HG03135 (cell line): Measurements from ENCODE around the gene GCSAM.

Experiments
- ATAC-seq: cut with Tn5 transposase; IDR thresholded peaks from one replicate; pipeline ENCODE4 v1.9.1; 2021; ENCODE audit warnings: mild to moderate bottlenecking, moderate library complexity; ENCODE audit not compliant: unreplicated experiment

Gene GCSAM

DNA sequence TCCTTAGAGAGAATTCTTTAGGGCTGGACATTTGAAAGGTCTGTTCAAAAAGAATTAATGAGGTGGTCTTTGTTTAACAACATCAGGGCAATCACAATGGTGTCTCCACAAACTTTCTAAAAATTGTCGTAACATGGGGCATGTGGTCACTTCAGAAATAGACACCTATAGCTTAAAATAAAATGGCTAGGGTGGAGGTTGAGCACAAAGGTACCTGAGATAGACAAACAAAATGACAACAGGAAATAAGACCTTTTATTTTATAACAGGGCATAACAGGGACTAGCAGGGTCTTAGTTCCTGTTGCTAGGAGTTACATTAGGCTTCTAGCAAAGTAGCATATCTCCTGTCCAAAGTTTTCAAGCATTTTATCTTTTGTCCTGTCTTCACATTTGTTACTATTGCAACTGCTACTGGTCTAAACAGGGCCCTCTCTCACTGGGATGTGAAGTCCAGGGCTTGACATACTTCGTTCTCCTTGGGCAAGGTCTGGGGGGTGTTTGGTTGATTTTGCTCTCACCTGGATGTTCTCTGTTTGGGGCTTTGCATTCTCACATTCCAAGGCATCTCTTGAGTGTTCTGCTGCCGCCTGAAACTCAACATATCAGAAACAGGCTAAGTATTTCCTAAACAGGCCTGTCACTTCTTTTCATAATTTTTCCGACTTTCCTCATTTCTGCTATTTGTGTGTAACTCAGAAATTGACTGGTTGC is 3.0 kb downstream of the GCSAM start:
- ATAC-seq, result no peak

DNA sequence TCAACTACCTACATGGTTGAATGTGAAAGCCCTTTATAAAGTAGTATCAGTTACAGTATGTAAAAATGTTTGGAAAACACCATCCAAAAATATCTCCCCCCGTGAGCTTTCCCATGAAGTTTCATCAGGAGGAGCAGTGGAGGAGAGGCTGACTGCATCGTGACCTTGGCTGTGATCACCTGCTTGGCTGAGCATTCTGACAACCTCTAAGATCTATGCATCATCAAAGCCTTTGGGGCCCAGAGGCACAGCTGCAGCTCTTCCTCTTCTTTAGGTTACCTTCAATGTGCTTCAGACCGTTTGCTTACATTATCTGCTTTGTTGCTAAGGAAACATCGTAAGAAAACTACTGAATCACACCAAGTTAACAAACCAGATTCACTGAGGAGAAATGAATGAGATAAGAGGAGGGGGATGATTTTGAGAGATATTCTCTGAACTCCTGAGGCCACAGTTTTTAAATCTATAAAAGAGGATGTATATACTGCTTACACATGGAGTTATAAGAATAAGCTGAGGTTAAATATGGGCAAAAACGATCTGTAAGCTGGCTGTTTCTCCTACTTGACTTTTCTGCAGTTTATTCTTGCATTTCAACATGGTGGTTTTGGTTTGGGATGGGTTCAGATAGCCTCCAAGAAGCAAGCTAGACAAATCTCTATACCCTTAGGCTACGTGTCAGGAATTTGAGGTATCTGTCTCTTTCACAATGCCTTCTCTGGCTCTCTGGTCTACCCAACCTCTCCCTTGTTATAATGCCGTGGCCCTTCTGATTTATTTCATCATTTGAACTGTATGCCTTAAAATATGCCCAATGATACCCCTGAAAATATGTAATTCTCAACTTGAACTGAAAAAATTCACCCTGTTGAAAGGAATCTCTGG is 4.0 kb downstream of the GCSAM start:
- peak; percentile 66 for ATAC-seq

DNA sequence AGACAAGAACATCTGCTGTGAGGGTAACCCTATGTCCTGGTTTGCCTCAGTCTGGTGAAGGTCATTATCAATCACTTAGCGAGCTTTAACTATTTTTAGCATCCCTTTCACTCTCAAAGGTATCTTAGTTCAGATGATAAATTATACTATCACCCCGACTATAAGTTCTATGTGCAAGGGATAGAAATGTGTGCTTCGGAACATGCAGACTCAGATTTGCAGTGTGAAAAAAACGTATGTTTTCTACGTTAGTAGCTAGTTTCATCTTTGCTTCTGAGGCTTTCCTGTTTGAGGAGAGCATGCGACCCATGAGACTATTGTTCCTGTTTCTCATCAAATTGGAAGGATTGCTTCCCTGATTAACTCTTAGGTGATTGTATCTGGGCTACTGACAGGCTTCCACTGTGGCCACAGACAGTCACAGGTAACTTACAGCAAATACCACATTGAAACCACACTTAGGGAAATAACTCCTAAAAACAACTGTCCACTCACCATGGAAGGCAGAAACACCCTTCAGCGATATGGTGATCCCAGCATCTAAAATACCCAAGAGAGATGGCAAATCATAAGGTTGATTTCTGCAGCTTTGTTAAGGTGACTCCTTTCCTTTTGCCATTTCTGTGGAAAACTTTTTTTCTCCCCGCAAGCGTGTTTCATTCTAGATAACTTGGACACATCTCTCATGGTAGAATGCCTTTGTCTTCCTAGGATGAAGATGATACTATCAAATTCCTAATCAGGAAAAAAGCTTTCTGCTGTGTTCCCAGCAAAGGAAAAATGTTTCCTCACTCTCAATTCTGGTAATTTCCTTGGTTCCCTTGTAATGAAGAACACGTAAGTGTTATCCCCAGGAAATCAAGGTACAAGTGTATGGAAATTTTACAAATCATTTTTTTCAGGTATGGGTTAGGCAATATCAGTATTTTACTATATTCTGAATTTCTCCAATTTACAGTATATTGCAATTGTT is 5.2 kb downstream of the GCSAM start:
- ATAC-seq, result no peak

DNA sequence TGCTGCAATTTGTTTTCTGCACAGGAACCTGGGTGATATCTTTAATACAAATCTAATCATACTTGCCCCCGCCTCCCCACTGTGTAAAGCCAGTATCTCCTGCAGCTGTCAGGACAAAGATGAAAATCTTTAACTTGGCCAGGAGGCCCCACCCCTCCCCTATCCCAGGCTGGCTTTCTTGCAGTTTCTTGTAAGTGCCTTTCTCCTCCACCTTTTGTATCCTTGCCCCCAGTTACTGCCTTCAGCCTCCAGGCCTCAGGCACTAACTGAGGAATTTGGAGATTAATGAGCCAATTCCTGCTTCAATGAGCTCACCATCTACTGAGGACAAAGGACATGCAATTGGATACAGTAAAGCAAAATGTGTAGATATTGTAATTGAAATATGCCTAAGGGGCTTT is 6.5 kb downstream of the GCSAM start:
- no peak for ATAC-seq

DNA sequence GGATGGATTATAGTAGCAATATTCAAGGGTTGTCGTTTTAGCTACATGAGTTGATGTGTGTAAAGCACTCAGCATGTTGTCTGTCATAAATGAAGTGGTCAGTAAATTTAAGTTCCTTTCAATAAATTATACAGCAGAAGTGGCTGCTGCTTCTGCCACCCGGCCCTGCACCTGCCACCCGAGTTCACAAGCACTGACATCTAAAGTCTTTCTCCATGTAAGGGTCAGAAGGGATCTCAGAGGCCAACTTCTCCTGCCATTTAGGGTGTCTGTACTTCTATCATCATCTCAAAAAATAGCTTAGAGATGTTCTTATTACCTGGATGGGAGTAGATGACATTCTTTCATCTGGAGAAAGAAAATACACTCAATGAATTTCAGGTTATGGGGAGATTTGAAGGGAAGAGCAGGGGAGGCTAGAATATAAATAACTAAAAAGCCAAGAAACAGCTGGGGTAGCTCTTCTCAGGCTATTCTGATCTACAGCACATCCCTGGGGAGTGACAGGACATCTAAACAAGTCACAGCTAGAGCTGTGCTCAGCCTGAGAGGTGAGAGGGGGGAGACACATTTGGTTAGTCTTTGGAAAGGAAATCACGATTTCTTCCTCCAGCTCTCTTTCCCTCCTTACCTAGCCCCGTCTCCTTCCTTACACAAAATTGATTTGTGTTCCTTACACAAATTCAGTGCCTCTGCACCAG is 8.0 kb downstream of the GCSAM start:
- ATAC-seq, result no peak

DNA sequence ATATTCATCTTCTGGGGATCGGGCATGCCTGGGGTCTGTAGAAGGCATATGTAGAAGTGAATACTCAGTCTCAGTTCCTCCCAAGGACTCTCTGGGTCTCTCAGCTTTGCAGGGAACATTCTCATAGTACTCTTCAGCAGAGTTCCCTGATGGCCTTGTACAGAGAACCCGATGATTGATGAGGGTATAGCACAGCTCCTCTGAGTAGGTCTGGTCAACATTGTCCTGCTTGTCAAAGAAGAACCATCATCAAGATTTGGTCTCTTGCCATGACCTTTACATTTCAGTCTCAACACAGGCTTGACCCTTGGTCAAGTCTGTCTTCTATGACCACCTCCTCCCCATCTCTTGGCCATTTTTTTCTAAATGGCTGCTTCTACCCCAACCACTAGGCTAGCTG is 9.5 kb downstream of the GCSAM start:
- no peak for ATAC-seq

DNA sequence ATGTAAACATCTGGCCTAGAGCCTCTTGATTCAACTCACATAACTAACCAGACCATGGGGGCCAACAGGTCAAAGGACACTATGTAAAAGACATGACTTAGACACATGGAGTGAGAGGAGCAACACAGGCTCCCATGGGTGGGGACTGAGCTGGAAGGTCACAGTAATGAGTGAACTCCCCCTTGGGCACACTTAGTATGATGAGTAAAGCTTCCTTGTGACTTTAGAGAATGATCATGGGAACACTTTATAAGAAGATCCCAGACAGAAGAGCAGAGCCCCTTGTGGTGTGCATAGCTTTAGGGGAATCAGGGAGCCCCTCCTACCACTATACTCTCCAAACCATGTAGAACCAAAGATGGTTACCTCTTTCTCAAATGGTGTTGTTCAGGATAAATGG is 10.2 kb downstream of the GCSAM start:
- ATAC-seq, result no peak

DNA sequence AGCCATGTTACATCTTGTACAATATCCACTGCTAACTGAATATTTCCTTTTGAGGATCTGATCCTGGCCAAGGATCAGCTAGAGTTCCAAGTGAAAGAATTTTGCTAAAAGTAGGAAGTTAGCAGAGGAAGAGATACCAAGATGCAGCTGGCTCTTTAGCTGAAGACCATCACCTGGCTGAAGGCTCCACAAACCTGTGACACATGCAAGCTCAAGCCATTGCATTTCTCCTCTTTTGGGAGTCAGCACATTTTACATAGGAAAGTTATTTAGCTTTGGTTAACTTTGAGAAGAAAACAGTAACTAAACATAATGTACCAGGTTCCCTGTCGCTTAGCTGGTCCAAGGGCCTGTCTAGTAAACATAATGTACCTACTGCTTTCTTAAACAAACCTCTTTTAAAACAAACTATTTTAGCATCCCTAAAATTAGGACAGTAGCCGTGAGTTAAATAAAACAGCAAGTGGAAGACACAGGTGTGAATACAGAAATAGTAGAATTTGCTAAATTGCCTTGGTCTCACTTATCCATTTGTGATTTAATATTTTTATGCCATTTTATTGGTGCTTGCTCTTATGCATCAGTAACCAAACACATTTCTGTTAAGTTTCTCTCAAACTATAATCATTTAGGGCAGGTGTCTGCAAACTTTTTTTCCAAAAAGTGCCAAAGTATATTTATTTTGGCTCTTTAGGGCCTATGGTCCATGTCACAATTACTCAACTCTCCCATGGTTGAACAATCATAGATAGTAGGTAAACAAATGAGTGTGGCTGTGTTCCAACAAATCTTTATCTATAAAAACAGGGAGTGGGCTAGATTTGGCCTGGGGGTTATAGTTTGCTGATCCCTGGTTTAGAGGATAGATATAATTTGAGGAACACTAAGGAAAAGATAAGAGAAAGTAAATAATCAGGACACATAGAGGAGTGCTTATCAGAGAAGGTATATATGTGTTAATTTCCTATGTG is 11.2 kb downstream of the GCSAM start:
- no peak for ATAC-seq

DNA sequence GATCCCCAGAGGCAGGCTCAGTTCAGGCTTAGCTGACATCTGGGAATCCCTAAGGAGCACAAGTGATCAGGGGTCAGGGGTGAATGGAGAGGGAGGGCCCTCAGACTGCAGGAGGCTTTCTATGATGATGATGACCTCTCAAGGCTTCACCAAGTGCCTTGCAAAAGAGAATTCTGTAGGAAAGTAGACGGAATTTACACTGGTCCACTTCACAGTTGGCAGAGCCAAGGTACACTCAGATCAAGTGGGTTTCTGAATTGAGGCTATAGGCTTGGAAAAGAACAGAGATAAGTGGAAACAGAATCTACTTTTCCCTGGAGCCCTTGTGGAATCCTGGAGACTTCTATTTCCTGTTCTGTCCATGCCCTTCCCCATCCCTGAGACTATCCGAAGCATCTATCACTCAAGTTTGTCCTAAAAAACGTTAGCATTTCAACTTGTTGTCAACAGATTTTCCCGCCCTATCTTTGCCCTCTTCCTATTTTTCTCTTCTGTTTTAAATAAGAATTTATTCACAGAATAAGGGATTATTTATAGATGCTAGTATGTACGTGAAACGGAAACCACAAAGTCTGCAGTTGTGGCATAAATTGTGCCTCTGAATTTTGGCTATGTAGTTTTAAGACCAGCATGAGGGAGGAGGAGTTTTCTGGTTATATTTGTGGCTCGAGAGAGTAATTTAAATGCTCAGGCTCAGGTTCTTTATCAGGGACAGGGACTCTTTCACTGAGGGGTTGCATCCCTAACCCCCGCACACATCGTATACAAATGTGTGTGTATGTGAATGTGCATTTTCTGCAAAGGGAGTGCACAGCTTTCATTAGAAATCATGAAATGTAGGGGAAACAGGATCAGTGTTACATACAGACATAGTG is 12.8 kb downstream of the GCSAM start:
- no peak for ATAC-seq

DNA sequence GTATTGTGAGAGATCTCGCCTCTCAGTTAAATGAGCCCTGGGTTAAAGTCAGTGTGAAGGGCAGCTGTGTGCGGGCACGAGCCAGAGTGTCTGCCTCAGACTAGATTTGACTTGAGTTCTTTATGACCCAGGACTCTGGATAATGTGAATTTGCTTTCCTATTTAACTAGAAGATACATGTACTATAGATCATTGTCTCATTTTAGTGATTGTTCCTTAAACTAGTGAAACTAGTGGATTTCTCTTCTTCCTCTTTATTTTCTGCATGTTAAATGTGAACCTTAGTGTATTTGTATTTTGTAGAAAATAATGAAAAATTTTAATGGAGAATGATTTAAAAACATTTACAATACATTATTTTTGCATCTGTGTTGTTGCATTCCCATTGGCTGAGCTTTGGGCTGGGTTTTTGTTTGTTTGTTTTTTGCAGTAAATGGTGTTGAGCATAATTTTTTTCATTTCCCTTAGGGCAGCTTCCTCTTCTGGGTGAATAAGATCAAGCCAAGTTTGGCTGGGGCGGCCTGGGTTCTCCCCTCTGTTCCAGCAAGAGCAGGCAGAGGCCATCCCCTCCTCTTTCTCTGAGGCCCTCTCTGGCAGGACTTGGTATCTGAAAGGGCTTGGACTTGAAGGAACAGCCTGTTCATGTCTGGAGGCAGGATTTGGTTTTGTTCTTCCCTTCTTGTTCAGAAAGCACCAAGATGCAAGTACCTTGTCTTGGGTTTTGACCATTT is 15.0 kb downstream of the GCSAM start:
- ATAC-seq, result no peak

DNA sequence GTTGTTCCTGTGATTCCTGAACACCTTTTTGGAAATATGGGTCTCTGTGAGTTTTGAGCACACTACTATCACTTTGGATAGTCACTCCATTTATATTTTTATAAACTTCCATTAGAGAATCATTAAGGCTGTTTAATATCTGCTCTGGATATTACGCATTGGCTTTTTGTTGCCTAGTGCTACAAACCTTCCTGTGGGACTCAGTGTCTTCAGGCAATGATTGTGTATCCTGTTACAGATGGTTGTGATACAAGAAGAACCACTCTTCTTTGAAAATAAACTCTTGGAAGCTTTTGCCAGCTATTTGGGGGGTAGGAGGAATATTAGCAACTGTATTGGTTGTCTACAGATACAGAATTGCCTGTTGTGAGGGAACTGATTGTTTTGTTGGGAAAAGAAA is 15.6 kb downstream of the GCSAM start:
- ATAC-seq, result no peak

DNA sequence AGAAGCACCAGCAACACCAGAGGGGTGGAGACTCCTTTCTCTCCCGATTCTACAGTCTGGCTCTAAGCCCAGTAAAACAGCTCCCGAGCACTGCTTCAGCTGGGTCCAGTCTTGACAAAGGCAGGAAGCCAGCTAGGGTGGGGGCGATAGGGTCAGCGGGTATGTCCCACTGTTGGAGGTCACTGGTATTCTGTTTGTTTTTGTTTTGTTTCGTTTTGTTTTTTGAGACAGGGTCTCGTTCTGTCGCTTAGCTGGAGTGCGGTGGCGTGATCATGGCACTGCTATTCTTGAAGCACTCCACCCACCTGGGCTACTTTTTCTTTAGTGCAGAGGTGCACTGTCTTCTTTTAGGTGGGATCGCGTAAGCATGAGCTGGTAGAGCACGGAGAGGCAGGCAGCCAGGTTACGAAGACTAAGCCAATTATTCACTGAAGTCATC is 16.3 kb downstream of the GCSAM start:
- no peak for ATAC-seq

DNA sequence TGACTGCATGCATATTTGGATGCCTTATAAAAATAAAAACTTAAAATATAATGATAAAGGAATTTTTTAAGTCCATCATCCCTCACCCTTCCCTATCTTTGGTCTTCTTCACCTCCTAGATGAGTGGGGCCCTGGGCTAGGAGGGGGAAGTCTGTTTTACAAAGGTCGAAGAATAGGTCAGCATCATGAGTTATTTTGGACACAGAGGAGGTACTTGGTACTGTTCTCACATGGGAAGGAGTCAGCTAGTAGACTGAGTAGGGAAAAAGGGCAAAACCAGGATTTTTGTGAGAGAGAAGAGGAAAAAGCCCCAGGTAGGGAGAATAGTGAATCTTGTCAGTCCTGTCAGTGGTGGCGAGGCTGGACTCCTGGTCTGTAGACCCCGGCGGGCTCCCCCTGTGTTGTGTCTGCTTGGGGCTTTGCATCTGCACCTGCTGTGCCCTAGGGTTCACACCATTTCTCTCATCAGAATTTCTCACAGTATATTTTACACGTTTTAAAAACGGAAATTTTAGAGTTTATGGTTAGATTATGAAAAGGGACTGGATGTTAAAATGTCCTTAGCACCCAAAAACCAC is 17.2 kb downstream of the GCSAM start:
- no peak for ATAC-seq

DNA sequence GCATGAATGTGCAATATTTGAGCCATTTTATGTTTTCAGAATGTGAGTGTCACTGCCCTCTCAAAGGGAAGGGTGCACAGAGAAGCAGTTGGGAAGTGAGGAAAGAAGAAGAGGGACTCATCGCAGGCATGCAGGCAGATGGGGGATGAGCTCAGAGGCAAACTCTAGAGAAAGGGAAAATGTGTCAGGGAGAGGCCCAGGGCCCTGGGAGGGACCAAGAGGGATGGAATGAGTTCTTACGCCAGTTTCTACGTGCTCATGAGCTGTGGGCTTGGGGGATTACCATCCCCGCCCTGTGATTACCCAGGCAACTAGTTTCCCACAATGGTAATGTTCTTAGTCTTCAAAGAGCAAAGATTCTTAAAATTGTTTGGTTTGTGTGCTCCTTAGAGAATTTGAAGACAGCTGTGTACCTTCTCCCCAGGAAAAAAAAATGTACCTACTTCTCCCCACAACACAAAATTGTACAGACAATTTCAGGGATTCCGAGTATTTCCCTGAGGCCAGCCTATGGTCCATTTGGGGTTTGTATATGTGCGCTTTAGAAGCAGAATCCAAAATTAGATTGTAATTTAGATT is 17.8 kb downstream of the GCSAM start:
- peak; percentile 27 for ATAC-seq

DNA sequence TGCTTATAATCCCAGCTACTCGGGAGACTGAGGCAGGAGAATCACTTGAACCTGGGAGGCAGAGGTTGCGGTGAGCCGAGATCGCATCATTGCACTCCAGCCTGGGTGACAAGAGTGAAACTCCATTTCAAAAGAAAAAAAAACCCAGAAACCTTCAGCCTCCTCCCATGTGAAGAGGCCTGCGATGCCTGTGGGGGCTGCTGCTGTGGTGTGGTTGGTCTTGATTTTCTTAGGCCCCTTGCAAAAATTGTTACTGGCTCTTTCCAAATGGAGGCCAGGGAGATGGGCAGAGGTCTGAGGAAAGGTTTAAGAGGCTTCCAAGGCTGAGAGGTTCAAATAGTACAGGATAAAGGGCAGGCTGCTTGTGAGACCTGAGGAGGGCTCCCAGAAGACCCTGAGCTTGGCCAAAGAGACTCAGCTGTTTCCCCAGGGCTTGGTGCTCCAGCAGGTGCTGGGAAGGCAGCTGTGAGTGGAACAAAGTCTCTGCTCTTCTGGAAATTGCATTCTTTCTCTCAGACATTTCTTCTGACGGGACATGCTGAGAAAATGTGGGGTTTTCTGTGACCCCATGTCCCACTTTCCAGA is 18.4 kb downstream of the GCSAM start:
- ATAC-seq, result no peak

DNA sequence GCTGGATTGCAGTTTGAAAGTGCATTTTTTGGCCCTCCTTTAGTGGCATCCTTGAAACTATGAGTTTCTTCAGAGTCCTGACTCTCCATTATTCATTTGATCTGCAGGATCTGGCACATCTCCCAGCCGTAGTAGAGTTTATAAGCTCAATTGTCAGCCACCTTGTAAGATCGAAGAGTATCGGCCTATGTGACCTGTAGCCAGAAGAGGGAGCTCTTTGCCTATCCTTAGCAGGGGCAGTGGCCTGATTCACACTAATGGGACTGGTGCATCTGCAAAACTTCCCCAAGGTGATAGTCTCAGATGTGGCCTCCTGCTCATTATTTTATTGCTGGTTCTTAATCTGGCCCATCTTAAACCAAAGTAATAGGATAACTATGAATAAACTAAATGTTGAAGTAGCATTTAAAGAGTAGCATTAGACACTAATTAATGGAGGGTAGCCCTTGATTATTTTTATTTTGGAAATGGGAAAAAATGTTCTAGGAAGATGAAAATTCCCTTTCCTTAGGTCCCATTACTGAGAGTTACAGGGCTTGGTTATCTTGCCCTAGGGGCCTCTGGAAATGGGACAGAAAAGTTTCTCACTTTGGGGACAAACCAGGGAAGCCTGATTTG is 21.2 kb downstream of the GCSAM start:
- peak; percentile 51 for ATAC-seq
